ENCODE data around the gene POLN.
"Not testable (repeated sequence)": the region's sequence is repeated elsewhere in the genome, so short reads cannot be mapped to it uniquely, and the experiment has no call there.

POLN gene

GRCh38 chr4:2219233-2219760, 22.6 kb downstream of the POLN start:
- DNase-seq (ENCODE audit: low spot score), result no peak

GRCh38 chr4:2218436-2218835, 23.5 kb downstream of the POLN start:
- DNase-seq (ENCODE audit: low spot score), result no peak

- no peak for DNase-seq (ENCODE audit: low spot score)
Observed at GRCh38 chr4:2217726-2218125, 24.2 kb downstream of the POLN start.

- no peak for DNase-seq (ENCODE audit: low spot score)
Observed at GRCh38 chr4:2212831-2213230, 29.1 kb downstream of the POLN start.

GRCh38 chr4:2202789-2203188, 39.1 kb downstream of the POLN start:
- not testable (repeated sequence) for DNase-seq (ENCODE audit: low spot score)

- no peak for DNase-seq (ENCODE audit: low spot score)
Observed at GRCh38 chr4:2194496-2194895, 47.4 kb downstream of the POLN start.

GRCh38 chr4:2193326-2193725, 48.6 kb downstream of the POLN start:
- DNase-seq (ENCODE audit: low spot score), result no peak

GRCh38 chr4:2186865-2187172, 55.1 kb downstream of the POLN start:
- no peak for DNase-seq (ENCODE audit: low spot score)

DNA sequence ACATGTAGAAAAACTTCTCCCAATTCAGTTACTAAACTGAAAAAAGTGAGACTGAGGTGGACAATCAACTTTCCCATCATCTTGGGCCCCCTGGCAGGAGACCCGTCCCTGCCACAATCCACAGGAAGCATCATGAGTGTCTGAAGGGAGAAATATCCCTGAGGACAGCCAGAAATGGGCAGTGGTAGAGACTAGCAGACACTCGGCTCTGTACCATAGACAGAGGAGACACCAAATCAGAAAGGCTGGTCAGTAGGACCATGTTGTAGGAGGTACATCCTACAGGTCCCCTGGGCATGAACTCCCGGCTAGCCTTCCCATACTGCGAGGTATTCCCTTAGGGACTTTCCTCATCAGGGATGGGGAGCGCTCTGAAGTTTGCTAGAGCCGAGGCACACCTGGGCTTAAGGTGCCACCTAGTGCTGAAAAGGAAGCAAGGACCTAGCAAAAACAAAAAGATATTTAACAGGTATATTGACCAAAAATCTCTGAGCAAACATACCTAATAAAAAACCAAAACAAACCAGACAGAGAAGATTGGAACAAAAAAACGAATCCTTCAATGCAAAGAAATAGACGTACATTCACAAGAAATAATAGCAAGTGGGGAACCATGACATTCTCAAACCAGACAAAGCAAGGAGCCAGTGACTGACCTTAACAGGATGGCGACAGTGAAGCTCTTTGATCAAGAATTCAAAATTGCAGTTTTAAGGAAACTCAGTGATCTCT, 55.6 kb downstream of the POLN start:
- DNase-seq (ENCODE audit: low spot score), result peak; percentile 58

- no peak for DNase-seq (ENCODE audit: low spot score)
Observed at GRCh38 chr4:2183394-2183793, 58.5 kb downstream of the POLN start.

DNA sequence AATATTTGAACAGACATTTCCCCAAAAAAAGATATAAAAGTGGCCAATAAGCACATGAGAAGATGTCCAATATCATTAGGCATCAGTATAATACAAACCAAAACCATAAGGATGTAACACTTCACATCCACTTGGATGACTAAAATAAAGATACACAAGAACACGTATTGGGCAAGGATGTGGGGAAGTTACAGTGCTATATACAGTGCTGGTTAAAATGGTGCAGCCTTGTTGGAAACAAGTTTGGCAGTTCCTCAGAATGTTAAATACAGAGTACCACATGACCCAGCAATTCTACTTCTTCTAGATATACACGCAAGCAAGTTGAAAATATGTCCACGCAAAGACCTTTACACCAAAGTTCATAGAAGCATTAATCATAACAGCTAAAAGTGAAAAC, 58.9 kb downstream of the POLN start:
- no peak for DNase-seq (ENCODE audit: low spot score)

DNA sequence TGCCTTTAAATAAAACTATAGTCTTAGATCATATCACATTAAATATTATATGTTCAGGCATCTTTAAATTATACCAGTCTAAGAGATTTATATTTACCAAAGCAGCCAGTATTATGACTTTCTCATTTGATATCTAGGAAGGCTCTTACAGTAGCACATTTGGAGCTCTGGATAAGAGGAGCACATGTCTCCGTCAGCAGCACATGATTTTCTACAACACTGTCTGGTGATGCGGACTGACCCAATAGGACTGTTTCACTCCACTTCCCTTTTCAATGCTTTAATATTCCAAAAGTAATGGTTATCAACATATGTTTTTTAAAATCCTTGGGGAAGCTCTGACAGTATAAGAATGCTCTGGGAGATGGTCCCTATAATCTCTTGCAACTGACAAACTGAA, 61.5 kb downstream of the POLN start:
- no peak for DNase-seq (ENCODE audit: low spot score)

DNA sequence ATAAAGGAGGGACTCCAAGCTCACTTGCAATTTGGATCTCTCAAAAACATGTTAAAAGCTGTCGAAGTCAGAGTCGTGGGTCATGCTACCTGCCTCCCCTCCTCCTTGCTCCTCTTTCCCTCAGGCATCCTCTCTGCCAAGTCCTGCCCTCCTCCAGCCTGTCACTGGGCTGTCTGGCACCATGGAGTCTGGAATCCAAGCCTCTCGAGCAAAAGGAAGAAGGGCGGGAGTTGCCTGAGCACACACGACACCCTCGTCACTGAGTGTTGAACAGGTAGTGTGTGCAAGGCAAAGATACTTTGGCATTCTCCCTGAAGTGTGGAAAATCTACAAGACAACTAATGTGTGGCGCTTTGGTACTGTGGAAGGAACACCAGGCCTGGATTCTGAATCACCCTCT, 62.2 kb downstream of the POLN start:
- no peak for DNase-seq (ENCODE audit: low spot score)

DNA sequence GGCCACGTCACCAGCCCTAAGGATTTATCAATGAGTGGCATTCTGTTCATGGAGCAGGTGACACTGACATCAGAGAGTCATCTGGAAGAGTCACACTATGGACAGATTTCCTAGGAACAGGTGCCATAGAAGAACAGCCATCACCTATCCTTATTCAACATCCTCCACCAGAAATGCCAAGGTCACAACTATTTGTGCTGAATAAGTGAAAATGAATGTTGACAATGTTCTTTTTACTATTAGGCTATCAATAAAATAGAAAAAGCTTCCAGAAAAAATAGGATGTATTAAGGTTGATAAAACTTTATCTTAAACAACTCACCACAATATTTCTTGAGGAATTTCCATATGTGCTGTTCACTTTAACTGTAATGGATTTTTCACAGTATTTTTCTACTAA, 62.9 kb downstream of the POLN start:
- DNase-seq (ENCODE audit: low spot score), result no peak

- DNase-seq (ENCODE audit: low spot score), result peak; percentile 29
Observed at GRCh38 chr4:2177443-2178093, 64.4 kb downstream of the POLN start.

DNA sequence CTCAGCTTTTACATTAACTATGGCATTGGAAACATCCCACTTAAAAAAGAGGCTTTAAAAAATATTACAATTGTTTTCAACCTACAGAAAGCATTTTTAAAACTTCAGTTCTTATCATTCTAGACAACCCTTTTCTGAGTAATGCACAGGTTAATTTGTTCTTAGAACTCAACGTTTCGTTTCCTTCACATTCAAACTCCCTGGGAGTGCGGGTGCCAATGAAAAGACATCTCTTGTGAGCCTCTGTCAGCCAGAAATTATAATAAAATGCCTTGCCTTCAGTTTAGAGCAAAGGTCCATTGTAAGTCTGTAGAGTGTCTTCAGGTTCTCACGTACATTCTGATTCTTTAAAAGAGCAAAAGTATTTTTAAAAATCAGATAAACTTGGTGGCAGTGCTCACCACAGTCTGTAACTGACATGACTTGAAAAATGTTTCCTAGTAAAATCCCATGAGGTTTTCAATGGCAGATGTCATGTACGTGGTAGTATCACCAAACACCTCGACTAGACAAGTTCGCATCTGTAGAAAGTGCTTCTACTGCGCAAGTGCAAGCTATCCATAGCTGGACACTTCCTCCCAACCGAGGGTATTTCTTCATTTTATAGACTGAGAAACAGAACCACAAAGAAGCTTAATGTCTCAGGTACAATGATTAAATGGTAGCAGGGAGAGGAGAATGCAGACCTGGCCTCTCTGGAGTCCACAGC, 65.8 kb downstream of the POLN start:
- DNase-seq (ENCODE audit: low spot score), result no peak

- DNase-seq (ENCODE audit: low spot score), result no peak
Observed at GRCh38 chr4:2174061-2174460, 67.9 kb downstream of the POLN start.

DNA sequence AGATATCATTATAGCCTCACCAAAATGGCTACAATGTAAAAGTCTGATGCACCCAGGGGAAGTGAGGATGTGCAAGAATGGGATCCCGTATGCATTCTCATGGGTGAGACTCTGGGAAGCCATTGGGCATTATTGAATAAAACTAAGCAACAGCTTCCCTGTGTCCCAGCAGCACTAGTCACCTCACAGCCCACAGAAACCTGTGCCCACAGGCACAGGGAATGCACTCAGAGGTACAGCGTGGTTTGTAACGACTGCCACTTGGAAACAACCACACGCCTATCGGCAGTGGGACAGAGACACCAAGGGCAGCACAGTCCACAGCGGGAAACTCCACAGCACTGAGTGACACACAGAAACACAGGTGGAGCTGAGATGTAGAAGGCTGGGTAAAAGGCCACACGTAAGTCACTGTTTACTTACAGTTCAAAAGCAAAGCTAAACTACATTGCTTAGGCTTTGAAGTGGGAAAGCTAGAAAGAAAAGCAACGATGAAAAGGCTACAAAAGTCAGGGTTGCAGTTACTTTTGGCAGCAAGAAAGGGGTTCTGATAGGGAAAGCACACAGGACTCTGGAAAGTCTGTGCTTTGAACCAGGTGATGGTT, 69.2 kb downstream of the POLN start:
- DNase-seq (ENCODE audit: low spot score), result no peak

DNA sequence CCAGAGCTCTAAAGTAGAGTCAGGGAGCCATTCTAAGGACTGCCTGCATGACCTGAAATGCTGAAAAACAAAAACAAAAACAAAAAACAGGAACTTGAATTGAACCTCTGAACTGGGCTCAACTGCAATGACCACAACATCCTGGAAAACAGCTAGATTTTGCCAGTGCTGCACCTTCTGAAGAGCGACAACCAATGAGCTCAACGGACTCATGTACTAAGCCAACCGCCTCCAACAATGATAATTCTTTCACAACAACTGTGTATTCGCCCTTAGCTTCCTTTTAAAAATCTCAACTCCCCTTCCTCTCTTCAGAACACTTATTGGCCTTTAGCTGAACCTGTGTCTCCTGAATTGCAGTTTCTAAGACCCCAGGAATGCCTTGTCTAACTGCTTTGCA, 69.8 kb downstream of the POLN start:
- no peak for DNase-seq (ENCODE audit: low spot score)

GRCh38 chr4:2168469-2169319, 73.2 kb downstream of the POLN start:
- DNase-seq (ENCODE audit: low spot score), result no peak

- no peak for DNase-seq (ENCODE audit: low spot score)
Observed at GRCh38 chr4:2166253-2166652, 75.7 kb downstream of the POLN start.

GRCh38 chr4:2165391-2165790, 76.5 kb downstream of the POLN start:
- DNase-seq (ENCODE audit: low spot score), result no peak

Measured in HuH-7 (cell line).